ENCODE measurements around the gene CRHR1.

The CRHR1 gene

DNA sequence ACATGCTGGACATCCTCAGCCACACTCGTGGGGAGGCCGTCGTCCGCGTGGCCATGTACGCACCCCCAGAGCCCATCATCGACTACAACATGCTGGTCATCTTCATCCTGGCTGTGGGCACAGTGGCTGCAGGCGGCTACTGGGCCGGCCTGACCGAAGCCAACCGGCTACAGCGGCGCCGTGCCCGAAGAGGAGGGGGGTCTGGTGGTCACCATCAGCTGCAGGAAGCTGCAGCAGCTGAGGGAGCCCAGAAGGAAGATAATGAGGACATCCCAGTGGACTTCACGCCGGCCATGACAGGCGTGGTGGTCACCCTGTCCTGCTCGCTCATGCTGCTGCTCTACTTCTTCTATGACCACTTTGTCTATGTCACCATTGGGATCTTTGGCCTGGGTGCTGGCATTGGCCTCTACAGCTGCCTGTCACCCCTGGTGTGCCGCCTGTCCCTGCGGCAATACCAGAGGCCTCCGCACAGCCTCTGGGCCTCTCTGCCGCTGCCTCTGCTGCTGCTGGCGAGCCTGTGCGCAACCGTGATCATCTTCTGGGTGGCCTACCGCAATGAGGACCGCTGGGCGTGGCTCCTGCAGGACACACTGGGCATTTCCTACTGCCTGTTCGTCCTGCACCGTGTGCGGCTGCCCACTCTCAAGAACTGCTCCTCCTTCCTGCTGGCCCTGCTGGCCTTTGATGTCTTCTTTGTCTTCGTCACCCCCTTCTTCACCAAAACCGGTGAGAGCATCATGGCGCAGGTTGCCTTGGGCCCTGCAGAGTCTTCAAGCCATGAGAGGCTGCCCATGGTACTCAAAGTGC, 61.5 kb downstream of the CRHR1 start:
- no peaks in the 10 kb centered on the region for H3K79me2 ChIP-seq (ENCODE audit: control insufficient read depth, insufficient read depth, low read length, unreplicated experiment)
- peaks cover 30% of the 10 kb centered on the region for H3K27me3 ChIP-seq (ENCODE audit: insufficient read depth, low read length)
- H3K27ac ChIP-seq (ENCODE audit: low read depth, low read length): no peak overlapping the region
- no peaks in the 10 kb centered on the region for H3K4me1 ChIP-seq (ENCODE audit: control insufficient read depth, insufficient read depth, low read length, unreplicated experiment)
- H2AFZ ChIP-seq (ENCODE audit: low read length, unreplicated experiment): no peak overlapping the region
- H3K36me3 ChIP-seq (ENCODE audit: insufficient read depth, low read length): no peaks in the 10 kb centered on the region
- H3K4me3 ChIP-seq (ENCODE audit: low read depth, low read length): no peak overlapping the region

DNA sequence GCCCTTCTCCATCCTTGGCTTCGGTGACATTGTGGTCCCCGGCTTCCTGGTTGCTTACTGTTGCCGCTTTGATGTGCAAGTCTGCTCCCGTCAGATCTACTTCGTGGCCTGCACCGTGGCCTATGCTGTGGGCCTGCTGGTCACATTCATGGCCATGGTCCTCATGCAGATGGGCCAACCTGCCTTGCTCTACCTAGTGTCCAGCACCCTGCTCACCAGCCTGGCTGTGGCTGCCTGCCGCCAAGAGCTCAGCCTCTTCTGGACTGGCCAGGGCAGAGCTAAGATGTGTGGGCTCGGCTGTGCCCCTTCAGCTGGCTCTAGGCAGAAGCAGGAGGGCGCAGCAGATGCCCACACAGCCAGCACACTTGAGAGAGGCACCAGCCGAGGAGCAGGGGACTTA, 62.1 kb downstream of the CRHR1 start:
- no peak overlapping the region for H3K27ac ChIP-seq (ENCODE audit: low read depth, low read length)
- no peaks in the 10 kb centered on the region for H3K36me3 ChIP-seq (ENCODE audit: insufficient read depth, low read length)
- H3K27me3 ChIP-seq (ENCODE audit: insufficient read depth, low read length): peaks cover 28% of the 10 kb centered on the region
- no peak overlapping the region for H3K4me3 ChIP-seq (ENCODE audit: low read depth, low read length)
- no peaks in the 10 kb centered on the region for H3K79me2 ChIP-seq (ENCODE audit: control insufficient read depth, insufficient read depth, low read length, unreplicated experiment)
- no peaks in the 10 kb centered on the region for H3K4me1 ChIP-seq (ENCODE audit: control insufficient read depth, insufficient read depth, low read length, unreplicated experiment)
- H2AFZ ChIP-seq (ENCODE audit: low read length, unreplicated experiment): no peak overlapping the region

DNA sequence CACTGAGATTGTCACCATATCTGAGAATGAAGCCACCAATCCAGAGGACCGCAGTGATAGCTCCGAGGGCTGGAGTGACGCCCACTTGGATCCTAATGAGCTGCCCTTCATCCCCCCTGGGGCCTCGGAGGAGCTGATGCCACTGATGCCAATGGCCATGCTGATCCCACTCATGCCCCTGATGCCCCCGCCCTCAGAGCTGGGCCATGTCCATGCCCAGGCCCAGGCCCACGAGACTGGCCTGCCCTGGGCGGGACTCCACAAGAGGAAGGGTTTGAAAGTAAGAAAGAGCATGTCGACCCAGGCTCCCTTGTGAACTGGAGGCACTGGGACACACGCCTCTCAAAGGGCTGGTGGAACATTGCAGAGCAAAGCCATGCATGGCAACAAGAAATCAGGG, 62.5 kb downstream of the CRHR1 start:
- no peak overlapping the region for H3K4me3 ChIP-seq (ENCODE audit: low read depth, low read length)
- no peaks in the 10 kb centered on the region for H3K79me2 ChIP-seq (ENCODE audit: control insufficient read depth, insufficient read depth, low read length, unreplicated experiment)
- peaks cover 29% of the 10 kb centered on the region for H3K27me3 ChIP-seq (ENCODE audit: insufficient read depth, low read length)
- H2AFZ ChIP-seq (ENCODE audit: low read length, unreplicated experiment): no peak overlapping the region
- H3K4me1 ChIP-seq (ENCODE audit: control insufficient read depth, insufficient read depth, low read length, unreplicated experiment): no peaks in the 10 kb centered on the region
- H3K36me3 ChIP-seq (ENCODE audit: insufficient read depth, low read length): no peaks in the 10 kb centered on the region
- H3K27ac ChIP-seq (ENCODE audit: low read depth, low read length): no peak overlapping the region

DNA sequence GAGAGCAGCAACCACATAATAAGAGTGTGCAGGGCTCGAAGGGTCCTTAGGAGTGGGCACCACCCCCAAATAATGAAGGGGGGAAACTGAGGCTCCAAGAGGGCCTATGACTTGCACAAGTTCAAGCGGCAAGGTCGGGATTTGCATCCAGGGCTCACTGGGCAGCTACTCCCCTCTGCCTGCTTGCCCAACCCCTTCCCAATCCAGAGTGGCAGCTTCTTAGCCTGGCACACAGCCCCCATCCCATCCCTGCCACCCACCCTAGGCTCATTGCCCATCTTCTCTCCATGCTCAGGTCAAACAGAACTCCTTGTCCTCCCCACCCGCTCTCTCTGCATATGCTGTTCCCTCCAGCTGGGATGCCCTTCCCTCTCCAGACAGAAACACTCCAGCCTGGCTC, 63.0 kb downstream of the CRHR1 start:
- no peaks in the 10 kb centered on the region for H3K79me2 ChIP-seq (ENCODE audit: control insufficient read depth, insufficient read depth, low read length, unreplicated experiment)
- no peak overlapping the region for H3K27ac ChIP-seq (ENCODE audit: low read depth, low read length)
- H3K4me3 ChIP-seq (ENCODE audit: low read depth, low read length): no peak overlapping the region
- H3K36me3 ChIP-seq (ENCODE audit: insufficient read depth, low read length): no peaks in the 10 kb centered on the region
- H3K4me1 ChIP-seq (ENCODE audit: control insufficient read depth, insufficient read depth, low read length, unreplicated experiment): no peaks in the 10 kb centered on the region
- peaks cover 33% of the 10 kb centered on the region for H3K27me3 ChIP-seq (ENCODE audit: insufficient read depth, low read length)
- no peak overlapping the region for H2AFZ ChIP-seq (ENCODE audit: low read length, unreplicated experiment)

DNA sequence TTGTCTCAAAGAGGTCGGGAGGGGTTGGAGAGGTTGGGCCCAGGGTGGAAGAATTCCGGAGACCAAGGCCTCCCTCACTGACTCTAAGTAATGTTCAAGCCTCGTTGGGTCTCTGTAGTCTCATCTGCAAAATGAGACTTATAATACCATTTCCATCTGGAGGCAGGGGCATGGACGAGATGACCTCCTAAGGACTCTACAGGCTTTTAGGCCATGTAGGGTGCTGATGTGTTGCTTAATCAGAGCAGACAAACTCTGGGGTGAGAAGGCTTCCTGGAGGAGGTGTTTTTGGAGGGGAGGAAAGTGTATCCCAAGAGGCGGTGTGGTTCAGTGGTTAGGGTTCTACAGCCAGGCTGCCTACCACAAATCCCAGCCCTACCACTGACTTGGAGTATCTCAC, 63.6 kb downstream of the CRHR1 start:
- Histone ChIP-seq H3K4me3 (ENCODE audit: low read depth, low read length) (no peak overlapping the region), H3K27me3 (ENCODE audit: insufficient read depth, low read length) (peaks cover 36% of the 10 kb centered on the region)

DNA sequence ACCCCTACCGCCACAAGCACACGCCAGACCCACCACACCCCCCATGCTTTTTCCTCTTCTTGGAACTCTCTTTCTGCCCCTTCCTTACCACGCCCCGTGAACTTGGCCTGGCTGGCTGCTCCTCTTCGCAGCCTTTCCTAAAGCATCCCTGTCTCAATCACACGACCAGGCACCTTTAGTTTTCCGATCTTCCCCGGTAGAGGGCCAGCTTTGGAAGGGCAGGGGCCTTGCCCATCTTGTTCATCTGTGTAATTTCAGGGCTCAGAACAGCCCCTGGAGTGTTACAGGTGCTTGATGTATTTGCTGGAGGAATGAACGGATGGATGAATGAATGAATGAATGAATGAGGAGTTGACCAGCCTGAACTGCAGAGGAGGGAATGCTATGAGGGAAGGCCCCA, 64.3 kb downstream of the CRHR1 start:
- Histone ChIP-seq H3K27ac (ENCODE audit: low read depth, low read length) (no peak overlapping the region), H3K4me3 (ENCODE audit: low read depth, low read length) (no peak overlapping the region), H3K79me2 (ENCODE audit: control insufficient read depth, insufficient read depth, low read length, unreplicated experiment) (no peaks in the 10 kb centered on the region), H3K27me3 (ENCODE audit: insufficient read depth, low read length) (peaks cover 37% of the 10 kb centered on the region), H3K4me1 (ENCODE audit: control insufficient read depth, insufficient read depth, low read length, unreplicated experiment) (no peaks in the 10 kb centered on the region), H3K36me3 (ENCODE audit: insufficient read depth, low read length) (no peaks in the 10 kb centered on the region), H2AFZ (ENCODE audit: low read length, unreplicated experiment) (no peak overlapping the region)

More for the DNA sequence above, 63.6 kb downstream of the CRHR1 start:
- H3K27ac ChIP-seq (ENCODE audit: low read depth, low read length): no peak overlapping the region
- no peaks in the 10 kb centered on the region for H3K36me3 ChIP-seq (ENCODE audit: insufficient read depth, low read length)
- no peaks in the 10 kb centered on the region for H3K79me2 ChIP-seq (ENCODE audit: control insufficient read depth, insufficient read depth, low read length, unreplicated experiment)
- H3K4me1 ChIP-seq (ENCODE audit: control insufficient read depth, insufficient read depth, low read length, unreplicated experiment): no peaks in the 10 kb centered on the region
- no peak overlapping the region for H2AFZ ChIP-seq (ENCODE audit: low read length, unreplicated experiment)

DNA sequence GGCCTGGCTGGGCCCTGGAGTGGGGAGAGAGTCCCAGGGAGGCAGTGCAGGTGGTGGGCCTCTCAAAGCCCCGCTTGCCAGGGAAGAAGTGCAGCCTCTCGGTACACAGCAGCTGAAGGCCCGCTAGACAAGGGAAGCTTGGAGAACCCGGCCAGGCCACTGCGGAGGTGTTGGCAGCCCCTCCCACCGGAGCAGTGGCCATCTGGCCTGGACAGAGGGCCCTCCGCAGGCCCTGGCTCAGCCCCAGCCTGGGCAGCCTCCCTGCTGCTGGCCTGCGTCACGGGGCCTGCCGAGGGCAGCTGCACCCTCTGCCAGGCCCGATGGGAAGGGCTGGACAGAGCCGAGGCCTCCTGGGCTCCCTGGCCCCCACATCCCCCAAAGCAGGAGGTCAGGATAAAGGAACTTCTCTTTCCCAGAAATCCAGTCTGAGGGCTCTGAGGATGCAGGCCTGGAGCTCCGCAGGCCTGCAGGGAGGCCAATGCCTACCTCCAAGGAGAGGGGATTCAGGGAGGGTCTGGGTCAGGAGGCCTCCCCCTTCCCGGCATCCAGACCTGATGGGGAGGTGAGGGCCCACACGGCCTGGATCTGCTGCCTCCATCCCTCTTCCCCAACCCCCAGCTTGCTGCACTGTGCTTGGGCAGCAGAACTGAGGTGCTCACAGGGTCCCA, 64.9 kb downstream of the CRHR1 start:
- no peaks in the 10 kb centered on the region for H3K79me2 ChIP-seq (ENCODE audit: control insufficient read depth, insufficient read depth, low read length, unreplicated experiment)
- no peaks in the 10 kb centered on the region for H3K4me1 ChIP-seq (ENCODE audit: control insufficient read depth, insufficient read depth, low read length, unreplicated experiment)
- H2AFZ ChIP-seq (ENCODE audit: low read length, unreplicated experiment): no peak overlapping the region
- H3K4me3 ChIP-seq (ENCODE audit: low read depth, low read length): no peak overlapping the region
- H3K36me3 ChIP-seq (ENCODE audit: insufficient read depth, low read length): no peaks in the 10 kb centered on the region
- H3K27me3 ChIP-seq (ENCODE audit: insufficient read depth, low read length): peaks cover 37% of the 10 kb centered on the region
- no peak overlapping the region for H3K27ac ChIP-seq (ENCODE audit: low read depth, low read length)

DNA sequence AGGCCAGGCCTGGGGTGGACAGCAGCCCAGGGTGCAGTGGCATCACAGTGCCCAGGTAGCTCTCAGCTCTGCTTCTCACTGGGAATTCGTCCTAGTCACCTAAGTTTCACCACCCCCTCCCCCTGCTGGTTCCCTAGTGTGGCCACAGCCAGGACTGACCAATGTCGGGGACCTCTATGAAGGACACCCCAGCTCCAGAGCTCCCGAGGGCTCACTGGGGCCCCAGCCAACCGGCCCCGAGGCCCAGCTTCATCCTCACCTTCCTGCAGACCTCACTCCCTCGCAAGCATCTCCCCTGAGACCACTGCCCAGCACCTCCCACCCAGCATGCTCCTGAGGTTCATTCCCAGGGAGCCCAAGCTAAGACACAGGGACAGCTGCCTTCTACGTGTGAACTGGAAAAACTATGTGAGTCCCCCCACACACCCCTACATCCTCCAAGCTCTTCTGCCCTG, 65.4 kb downstream of the CRHR1 start:
- H2AFZ ChIP-seq (ENCODE audit: low read length, unreplicated experiment): no peak overlapping the region
- no peaks in the 10 kb centered on the region for H3K36me3 ChIP-seq (ENCODE audit: insufficient read depth, low read length)
- H3K4me1 ChIP-seq (ENCODE audit: control insufficient read depth, insufficient read depth, low read length, unreplicated experiment): no peaks in the 10 kb centered on the region
- peaks cover 39% of the 10 kb centered on the region for H3K27me3 ChIP-seq (ENCODE audit: insufficient read depth, low read length)
- H3K27ac ChIP-seq (ENCODE audit: low read depth, low read length): no peak overlapping the region
- no peak overlapping the region for H3K4me3 ChIP-seq (ENCODE audit: low read depth, low read length)
- H3K79me2 ChIP-seq (ENCODE audit: control insufficient read depth, insufficient read depth, low read length, unreplicated experiment): no peaks in the 10 kb centered on the region

DNA sequence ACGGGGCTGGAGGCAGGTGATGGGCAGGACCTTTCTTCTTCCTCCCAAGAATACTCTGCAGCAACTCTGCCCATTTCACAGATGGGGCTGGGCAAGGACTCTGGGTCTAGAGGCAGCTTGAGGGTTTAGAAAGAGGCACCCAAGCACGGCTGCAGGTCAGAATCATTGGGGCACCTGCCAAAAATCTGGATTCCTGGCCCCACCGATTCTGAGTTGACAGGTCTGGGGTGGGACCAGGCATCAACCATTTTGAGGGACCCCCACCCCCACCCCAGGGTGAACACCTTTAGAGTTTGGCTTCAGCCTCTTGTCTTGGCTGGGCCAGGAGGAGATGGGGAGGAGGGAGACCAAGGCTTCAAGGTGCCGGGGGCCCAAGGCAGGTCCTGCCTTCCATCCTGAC, 65.9 kb downstream of the CRHR1 start:
- no peak overlapping the region for H2AFZ ChIP-seq (ENCODE audit: low read length, unreplicated experiment)
- peaks cover 40% of the 10 kb centered on the region for H3K27me3 ChIP-seq (ENCODE audit: insufficient read depth, low read length)
- no peaks in the 10 kb centered on the region for H3K4me1 ChIP-seq (ENCODE audit: control insufficient read depth, insufficient read depth, low read length, unreplicated experiment)
- H3K4me3 ChIP-seq (ENCODE audit: low read depth, low read length): no peak overlapping the region
- no peak overlapping the region for H3K27ac ChIP-seq (ENCODE audit: low read depth, low read length)
- no peaks in the 10 kb centered on the region for H3K36me3 ChIP-seq (ENCODE audit: insufficient read depth, low read length)
- H3K79me2 ChIP-seq (ENCODE audit: control insufficient read depth, insufficient read depth, low read length, unreplicated experiment): no peaks in the 10 kb centered on the region

DNA sequence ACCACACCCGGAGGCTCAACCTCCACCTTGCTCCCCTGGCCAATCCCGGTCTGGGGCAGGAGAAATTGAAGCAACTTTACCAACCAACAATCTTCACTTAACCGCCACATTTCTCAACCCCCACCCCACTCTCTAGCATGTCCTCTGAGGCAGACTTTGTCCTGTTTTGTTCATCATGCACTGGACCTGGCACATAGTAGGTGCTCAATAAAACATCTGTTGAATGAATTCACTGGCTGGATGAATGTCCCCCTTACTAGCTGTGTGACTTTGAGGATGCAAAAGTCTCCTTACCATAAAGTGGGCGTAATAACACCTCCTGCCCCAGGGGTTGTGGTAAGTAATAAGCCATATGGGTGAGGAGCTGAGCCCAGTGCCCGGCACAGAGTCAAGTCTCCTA, 66.3 kb downstream of the CRHR1 start:
- Histone ChIP-seq H3K27ac (ENCODE audit: low read depth, low read length) (no peak overlapping the region), H3K27me3 (ENCODE audit: insufficient read depth, low read length) (peaks cover 45% of the 10 kb centered on the region), H3K4me1 (ENCODE audit: control insufficient read depth, insufficient read depth, low read length, unreplicated experiment) (no peaks in the 10 kb centered on the region), H3K79me2 (ENCODE audit: control insufficient read depth, insufficient read depth, low read length, unreplicated experiment) (no peaks in the 10 kb centered on the region), H2AFZ (ENCODE audit: low read length, unreplicated experiment) (no peak overlapping the region), H3K4me3 (ENCODE audit: low read depth, low read length) (no peak overlapping the region), H3K36me3 (ENCODE audit: insufficient read depth, low read length) (no peaks in the 10 kb centered on the region)

DNA sequence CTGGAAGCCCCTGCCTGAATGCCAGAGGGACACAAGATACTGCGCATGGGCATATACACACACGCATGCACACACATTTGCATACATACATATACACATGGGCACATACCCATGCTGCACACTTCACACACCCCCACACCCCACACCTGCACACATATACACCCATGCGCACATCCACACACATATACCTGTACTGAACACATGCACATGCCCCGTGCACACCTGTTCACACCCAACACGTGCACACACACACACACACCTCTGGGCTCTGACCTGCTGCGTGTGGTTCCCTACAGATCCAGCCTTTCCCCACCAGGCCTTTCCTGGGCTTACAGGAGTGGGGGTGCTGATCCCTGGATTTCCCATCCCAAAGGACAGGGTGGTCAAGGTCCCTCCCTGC, 66.9 kb downstream of the CRHR1 start:
- no peak overlapping the region for H3K27ac ChIP-seq (ENCODE audit: low read depth, low read length)
- peaks cover 50% of the 10 kb centered on the region for H3K27me3 ChIP-seq (ENCODE audit: insufficient read depth, low read length)
- no peaks in the 10 kb centered on the region for H3K36me3 ChIP-seq (ENCODE audit: insufficient read depth, low read length)
- no peaks in the 10 kb centered on the region for H3K4me1 ChIP-seq (ENCODE audit: control insufficient read depth, insufficient read depth, low read length, unreplicated experiment)
- no peak overlapping the region for H3K4me3 ChIP-seq (ENCODE audit: low read depth, low read length)
- no peak overlapping the region for H2AFZ ChIP-seq (ENCODE audit: low read length, unreplicated experiment)
- H3K79me2 ChIP-seq (ENCODE audit: control insufficient read depth, insufficient read depth, low read length, unreplicated experiment): no peaks in the 10 kb centered on the region

Data from ACC112 (cell line).